NCI-H2029 treated with DMSO at 0.1 percent for 48 hours (cell line): ENCODE data around the gene TPD52L2.
"Not testable (repeated sequence)": the region's sequence is repeated elsewhere in the genome, so short reads cannot be mapped to it uniquely, and the experiment has no call there.

Source experiments
- DNase-seq: peaks from one replicate; lab custom pipeline; 2025; lab: John Stamatoyannopoulos, UW

Gene TPD52L2

GRCh38 chr20:63855363-63856097 is 9.5 kb upstream of the TPD52L2 start:
- no peak for DNase-seq

DNA sequence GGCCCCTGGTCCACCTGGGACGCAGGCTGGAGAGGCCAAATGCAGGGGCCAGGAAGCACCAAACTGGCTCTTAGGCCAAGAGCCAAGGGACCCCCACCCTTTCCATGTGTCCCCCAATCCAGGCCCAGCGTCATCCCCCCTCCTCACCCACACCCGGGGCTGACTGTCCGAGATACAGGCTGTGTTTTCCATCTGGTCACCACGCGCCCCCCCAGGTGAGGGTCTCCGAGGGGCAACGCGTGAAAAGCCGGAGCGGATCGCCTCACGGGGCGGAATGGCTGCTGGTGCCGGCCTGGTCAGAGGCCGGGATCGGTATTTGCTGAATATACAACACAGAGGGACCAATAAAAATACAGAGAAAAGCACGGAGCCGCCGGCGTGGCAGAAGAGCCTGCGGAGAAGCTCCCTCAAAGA is 9.0 kb upstream of the TPD52L2 start:
- no peak for DNase-seq

DNA sequence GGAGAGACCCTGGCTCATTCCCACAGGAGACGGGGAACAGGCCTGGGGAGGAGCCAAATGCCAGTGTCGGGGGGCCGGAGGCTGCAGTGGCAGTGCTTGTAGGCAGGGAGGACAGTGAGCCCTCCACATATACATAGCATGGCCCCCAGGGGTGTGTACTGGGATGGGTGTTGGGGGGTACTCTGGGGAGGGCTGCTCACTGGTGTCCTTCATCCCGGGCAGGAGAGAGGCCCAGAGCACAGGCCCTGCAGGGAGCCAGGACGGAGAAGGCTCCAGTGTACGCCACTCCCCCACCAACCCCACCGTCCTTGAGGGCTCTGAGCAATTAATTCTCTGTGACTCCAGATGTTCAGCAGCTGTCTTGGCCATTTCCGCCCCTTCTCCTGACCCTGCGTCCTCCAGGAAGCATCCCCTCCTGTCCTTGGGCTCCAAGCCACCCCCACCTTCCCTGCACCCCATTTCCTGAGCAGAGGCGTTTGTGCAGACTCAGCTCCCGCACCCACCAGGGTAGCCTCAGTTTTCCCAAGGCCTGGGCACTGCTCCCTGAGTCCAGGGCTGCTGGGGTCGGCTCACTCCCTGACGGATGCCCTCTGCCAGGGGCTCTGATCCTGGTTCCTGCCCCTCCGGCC is 7.2 kb upstream of the TPD52L2 start:
- no peak for DNase-seq

GRCh38 chr20:63858393-63859165 is 6.5 kb upstream of the TPD52L2 start:
- DNase-seq, result no peak

GRCh38 chr20:63859166-63859699 is 5.8 kb upstream of the TPD52L2 start:
- DNase-seq, result no peak

DNA sequence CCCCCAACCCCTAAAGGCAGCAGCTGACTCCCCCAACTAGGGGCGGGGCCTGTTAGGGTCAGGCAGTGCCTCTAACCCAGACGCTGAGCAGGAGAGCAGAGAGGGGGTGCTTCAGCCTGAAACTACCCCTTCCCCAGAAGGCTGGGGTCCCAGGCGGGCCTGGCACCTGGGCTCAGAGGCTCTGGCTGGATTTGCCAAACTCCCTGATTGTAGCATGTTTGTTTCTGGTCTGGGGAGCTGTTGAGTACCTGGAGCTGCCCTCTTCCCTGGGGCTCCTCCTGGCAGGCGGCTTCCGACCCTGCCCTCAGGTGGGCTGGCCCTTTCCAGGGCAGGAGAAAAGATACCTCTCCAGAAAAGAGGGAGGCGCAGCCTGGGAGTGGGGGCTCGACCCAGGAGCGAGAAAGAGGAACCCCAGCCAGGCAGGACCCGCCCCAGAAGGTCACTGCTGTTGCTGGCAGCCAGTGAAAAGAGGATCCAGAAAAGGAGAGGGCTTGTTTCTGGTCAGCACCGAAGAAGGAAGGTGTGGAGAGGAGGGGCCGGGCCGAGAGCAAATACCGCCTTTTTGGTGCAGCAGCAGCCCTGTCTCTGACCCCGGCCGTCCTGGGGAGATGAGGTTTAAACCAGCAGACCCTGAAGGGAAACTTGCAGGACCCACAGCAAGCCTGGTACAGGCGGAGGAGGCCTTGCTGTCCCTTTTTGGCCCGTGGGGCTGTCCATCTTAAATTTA is 4.6 kb upstream of the TPD52L2 start:
- DNase-seq, result no peak

DNA sequence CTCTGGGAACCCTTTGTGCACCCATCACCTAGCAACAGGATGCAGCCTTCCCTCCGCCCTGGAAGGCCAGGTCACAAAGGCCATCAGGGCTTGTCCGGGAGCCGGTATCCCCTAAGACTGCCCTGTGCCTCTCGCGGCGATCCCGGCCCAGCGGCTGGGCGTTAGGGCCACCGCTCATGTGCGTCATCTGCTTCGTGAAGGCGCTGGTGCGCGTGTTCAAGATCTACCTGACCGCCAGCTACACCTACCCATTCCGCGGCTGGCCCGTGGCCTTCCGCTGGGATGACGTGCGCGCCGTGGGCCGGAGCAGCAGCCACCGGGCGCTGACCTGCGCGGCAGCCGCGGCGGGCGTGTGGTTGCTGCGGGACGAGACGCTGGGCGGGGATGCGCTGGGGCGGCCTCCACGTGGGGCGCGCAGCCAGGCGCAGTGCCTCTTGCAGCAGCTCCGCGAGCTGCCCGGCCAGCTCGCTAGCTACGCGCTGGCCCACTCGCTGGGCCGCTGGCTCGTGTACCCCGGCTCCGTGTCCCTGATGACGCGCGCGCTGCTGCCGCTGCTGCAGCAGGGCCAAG is 3.6 kb upstream of the TPD52L2 start, which contains the start of gene ABHD16B:
Gene ABHD16B, plus strand, starts transcription at position 134 of the 570 bp plus-strand sequence. Its CDS starts 43 bp downstream, at position 177.
- no peak for DNase-seq

DNA sequence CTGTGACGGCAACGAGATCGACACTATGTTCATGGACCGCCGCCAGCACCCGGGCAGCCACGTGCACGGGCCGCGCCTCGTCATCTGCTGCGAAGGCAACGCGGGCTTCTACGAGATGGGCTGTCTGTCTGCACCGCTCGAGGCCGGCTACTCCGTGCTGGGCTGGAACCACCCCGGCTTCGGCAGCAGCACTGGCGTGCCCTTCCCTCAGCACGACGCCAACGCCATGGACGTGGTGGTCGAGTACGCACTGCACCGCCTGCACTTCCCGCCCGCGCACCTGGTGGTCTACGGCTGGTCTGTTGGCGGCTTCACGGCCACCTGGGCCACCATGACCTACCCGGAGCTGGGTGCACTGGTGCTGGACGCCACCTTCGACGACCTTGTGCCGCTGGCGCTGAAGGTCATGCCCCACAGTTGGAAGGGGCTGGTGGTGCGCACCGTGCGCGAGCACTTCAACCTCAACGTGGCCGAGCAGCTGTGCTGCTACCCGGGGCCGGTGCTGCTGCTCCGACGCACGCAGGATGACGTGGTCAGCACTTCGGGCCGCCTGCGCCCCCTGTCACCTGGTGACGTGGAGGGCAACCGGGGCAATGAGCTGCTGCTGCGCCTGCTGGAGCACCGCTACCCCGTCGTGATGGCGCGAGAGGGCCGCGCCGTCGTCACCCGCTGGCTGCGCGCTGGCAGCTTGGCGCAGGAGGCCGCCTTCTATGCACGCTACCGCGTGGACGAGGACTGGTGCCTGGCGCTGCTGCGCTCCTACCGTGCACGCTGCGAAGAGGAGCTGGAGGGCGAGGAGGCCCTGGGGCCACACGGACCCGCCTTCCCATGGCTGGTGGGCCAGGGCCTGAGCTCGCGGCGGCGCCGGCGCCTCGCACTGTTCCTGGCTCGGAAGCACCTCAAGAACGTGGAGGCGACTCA is 2.8 kb upstream of the TPD52L2 start:
- no peak for DNase-seq

DNA sequence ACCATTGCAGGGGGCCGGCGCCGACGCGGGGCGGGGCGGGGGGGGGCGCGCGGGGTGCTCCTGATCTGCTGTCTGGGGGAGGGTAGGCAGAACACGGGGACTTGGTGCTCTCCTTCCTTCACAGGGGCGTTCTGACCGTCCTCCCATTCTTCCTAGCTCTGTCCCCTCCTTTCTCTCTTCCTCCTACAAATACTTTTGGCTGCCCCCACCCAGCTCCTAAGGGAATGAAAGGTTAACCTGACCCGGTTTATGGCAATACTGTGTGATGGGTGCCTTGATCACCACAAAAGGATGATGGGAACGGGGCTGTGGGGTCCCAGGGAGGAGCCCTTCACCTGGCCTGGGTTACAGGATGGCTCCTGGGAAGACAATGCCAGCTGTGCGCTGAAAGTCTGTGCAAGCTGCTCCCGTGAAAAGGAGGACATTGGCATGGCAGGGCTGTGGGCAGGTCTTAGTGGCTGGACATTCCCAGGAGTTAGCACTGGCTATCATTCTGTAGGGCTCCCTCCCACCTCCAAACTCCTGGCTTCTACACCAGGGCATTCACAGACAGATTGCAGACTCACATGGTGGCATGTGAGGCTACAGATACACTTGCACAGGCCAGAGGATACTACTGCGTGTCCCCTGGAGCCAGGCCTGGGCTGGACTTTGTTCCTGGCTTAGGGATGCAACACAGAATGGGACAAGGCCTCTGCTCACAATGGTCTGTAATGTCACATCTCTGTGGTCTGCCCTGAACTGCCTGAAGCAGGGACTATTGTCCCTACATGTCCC is 1.9 kb upstream of the TPD52L2 start:
- no peak for DNase-seq

DNA sequence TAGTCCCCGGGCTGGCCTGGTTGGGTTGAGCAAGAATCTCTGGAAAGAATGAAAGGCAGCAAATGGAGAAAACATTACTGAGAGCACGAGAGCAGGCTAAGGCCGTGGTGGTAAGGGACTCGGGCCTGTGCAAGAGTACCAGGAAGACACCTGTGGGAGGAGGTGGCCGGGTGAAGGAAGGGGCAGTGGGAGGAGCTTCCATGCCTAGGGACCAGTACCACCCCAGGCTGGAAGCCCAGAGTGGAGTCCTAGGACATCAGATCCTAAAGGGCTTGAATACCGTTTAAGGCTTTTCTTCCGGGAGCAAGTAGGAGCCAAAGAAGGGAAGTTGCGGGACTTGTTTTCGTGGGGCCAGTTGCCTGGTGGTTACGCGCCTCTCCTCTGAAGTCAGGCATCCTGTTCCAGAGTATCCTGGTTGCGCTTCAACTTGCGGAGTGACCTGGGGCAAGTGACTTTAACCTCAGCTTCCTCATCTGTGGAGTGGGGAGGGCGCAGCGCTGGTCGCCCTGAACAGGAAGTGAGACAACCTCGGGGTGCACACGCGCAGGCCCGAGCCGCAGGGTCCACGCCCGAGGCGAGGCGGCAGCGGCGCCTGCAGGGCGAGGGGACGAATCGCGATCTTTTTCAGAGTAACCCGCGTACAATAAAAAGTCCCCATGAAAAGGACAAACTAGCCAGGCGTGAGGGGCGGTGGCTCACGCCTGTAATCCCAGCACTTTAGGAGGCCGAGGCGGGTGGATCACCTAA is 1.1 kb upstream of the TPD52L2 start:
- DNase-seq, result peak; percentile 24

GRCh38 chr20:63864545-63864977 is 509 bp upstream of the TPD52L2 start:
- no peak for DNase-seq

GRCh38 chr20:63867042-63867441 is 2.0 kb downstream of the TPD52L2 start:
- DNase-seq, result not testable (repeated sequence)

- no peak for DNase-seq
These were observed 3.2 kb downstream of the TPD52L2 start for GRCh38 chr20:63868264-63868663.

DNA sequence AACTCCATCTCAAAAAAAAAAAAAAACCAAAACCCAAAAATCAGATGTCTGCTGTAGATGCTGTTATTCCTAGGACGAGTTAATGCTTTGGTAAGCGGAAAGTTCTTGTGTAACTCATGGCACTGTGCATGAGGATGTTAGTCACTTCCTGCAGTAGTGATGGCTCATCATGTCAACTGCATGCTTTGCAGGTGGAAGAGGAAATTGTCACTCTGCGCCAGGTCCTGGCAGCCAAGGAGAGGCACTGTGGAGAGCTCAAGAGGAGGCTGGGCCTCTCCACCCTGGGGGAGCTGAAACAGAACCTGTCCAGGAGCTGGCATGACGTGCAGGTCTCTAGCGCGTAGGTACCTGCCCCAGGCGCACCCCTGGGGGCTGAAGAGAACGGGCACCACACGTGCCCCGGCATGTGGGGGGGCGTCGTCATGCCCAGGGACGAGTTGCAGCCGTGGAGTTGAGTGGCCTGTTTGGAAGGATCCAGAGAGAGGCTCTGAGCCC is 8.5 kb downstream of the TPD52L2 start:
- DNase-seq, result no peak

GRCh38 chr20:63874241-63874640 is 9.2 kb downstream of the TPD52L2 start:
- DNase-seq, result not testable (repeated sequence)

DNA sequence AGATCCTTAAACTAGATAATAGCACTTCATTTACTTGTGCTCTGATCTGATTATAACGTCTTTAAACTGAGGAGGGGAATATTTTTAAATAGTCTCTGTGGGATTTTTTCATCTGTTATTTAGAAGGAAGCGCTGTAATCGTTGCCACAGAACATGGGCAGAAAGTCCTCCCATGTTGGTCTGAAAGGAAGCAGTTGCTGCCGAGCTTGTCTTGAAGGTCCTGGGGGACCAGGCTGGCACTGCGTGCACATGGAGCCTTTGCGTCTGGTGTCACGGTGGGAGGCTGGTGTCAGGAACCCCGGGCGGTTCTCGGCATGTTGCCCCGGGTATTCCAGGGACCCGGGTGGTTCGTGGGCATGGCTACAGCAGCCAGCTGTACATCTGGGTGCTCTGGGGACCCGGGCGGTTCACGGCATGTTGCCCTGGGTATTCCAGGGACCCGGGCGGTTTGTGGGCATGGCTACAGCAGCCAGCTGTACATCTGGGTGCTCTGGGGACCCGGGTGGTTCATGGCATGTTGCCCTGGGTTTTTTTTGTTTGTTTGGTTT is 11.5 kb downstream of the TPD52L2 start:
- DNase-seq, result no peak

- DNase-seq, result no peak
These were observed 12.8 kb downstream of the TPD52L2 start for GRCh38 chr20:63877755-63878470.
